IPS-18c (cell line): Measurements from ENCODE around the gene PCDH9.

ENCODE experiments used
- H3K4me3 ChIP-seq: 2 replicates; pipeline ENCODE4 v1.7.0; 2013; ENCODE audit warnings: low read depth, mild to moderate bottlenecking, low read length, moderate library complexity; ENCODE audit not compliant: insufficient read depth
- H3K9me3 ChIP-seq: one replicate; pipeline ENCODE4 v1.6.1; 2013; ENCODE audit warnings: mild to moderate bottlenecking, low read length, moderate library complexity; ENCODE audit not compliant: control insufficient read depth, insufficient read depth

PCDH9 gene

GRCh38 chr13:66950666-66951065 is 279.5 kb downstream of the PCDH9 start:
- H3K9me3 ChIP-seq, result no peaks in the 10 kb centered on the region
- H3K4me3 ChIP-seq, result no peak overlapping the region

GRCh38 chr13:66948910-66949309 is 281.2 kb downstream of the PCDH9 start:
- no peak overlapping the region for H3K4me3 ChIP-seq
- no peaks in the 10 kb centered on the region for H3K9me3 ChIP-seq

GRCh38 chr13:66943530-66943929 is 286.6 kb downstream of the PCDH9 start:
- Histone ChIP-seq H3K9me3 (no peaks in the 10 kb centered on the region), H3K4me3 (no peak overlapping the region)

GRCh38 chr13:66940113-66940512 is 290.0 kb downstream of the PCDH9 start:
- Histone ChIP-seq H3K4me3 (no peak overlapping the region), H3K9me3 (no peaks in the 10 kb centered on the region)

- Histone ChIP-seq H3K9me3 (no peaks in the 10 kb centered on the region), H3K4me3 (no peak overlapping the region)
Measured at GRCh38 chr13:66937423-66937822, 292.7 kb downstream of the PCDH9 start.

- no peak overlapping the region for H3K4me3 ChIP-seq
- H3K9me3 ChIP-seq, result no peaks in the 10 kb centered on the region
Measured at GRCh38 chr13:66933994-66934393, 296.1 kb downstream of the PCDH9 start.

- H3K9me3 ChIP-seq, result no peaks in the 10 kb centered on the region
- no peak overlapping the region for H3K4me3 ChIP-seq
Measured at GRCh38 chr13:66933527-66933926, 296.6 kb downstream of the PCDH9 start.

- no peaks in the 10 kb centered on the region for H3K9me3 ChIP-seq
Measured at GRCh38 chr13:66927562-66927961, 302.6 kb downstream of the PCDH9 start.

GRCh38 chr13:66926851-66927524 is 303.1 kb downstream of the PCDH9 start:
- H3K9me3 ChIP-seq, result no peaks in the 10 kb centered on the region
- no peak overlapping the region for H3K4me3 ChIP-seq

More at GRCh38 chr13:66927562-66927961, 302.6 kb downstream of the PCDH9 start:
- H3K4me3 ChIP-seq, result no peak overlapping the region

GRCh38 chr13:66926200-66926850 is 303.8 kb downstream of the PCDH9 start:
- H3K4me3 ChIP-seq, result no peak overlapping the region
- no peaks in the 10 kb centered on the region for H3K9me3 ChIP-seq

- H3K4me3 ChIP-seq, result no peak overlapping the region
- no peaks in the 10 kb centered on the region for H3K9me3 ChIP-seq
Measured at GRCh38 chr13:66922444-66922843, 307.7 kb downstream of the PCDH9 start.

GRCh38 chr13:66921437-66921836 is 308.7 kb downstream of the PCDH9 start:
- Histone ChIP-seq H3K4me3 (no peak overlapping the region), H3K9me3 (no peaks in the 10 kb centered on the region)

GRCh38 chr13:66915596-66916185 is 314.4 kb downstream of the PCDH9 start:
- H3K9me3 ChIP-seq, result no peaks in the 10 kb centered on the region
- no peak overlapping the region for H3K4me3 ChIP-seq

- Histone ChIP-seq H3K9me3 (no peaks in the 10 kb centered on the region), H3K4me3 (no peak overlapping the region)
Measured at GRCh38 chr13:66914155-66914554, 316.0 kb downstream of the PCDH9 start.

- H3K9me3 ChIP-seq, result no peaks in the 10 kb centered on the region
- H3K4me3 ChIP-seq, result no peak overlapping the region
Measured at GRCh38 chr13:66911411-66911939, 318.7 kb downstream of the PCDH9 start.

GRCh38 chr13:66899955-66900354 is 330.2 kb downstream of the PCDH9 start:
- Histone ChIP-seq H3K4me3 (no peak overlapping the region), H3K9me3 (no peaks in the 10 kb centered on the region)

- Histone ChIP-seq H3K9me3 (no peaks in the 10 kb centered on the region), H3K4me3 (no peak overlapping the region)
Measured at GRCh38 chr13:66896933-66897332, 333.2 kb downstream of the PCDH9 start.

- Histone ChIP-seq H3K4me3 (no peak overlapping the region), H3K9me3 (no peaks in the 10 kb centered on the region)
Measured at GRCh38 chr13:66895780-66896179, 334.4 kb downstream of the PCDH9 start.
